IPS-11a (cell line): ENCODE data around the gene CPNE9.

ENCODE experiments used
- H3K4me3 ChIP-seq: one replicate; pipeline ENCODE4 v1.5.1; 2013; ENCODE audit warnings: low read depth, low read length, control low read depth

The CPNE9 gene

DNA sequence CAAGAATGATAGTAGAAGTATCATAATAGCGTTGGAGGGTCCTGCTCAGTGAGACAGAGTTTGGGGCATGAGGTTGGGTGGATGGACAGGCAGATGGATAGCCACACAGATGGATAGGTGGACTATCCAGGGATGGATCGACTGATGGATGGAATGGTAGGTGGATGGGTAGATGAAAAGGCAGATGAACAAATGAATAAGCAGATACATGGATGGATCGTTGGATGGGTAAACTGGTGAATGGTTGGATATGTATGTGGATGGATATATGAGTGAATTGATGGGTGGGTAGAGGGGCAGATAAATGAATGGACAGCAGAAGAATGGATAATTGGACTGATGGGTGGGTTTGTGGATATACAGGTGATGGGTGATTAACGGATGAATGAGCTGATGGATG, 9.5 kb downstream of the CPNE9 start:
- H3K4me3 ChIP-seq = no peak overlapping the region

DNA sequence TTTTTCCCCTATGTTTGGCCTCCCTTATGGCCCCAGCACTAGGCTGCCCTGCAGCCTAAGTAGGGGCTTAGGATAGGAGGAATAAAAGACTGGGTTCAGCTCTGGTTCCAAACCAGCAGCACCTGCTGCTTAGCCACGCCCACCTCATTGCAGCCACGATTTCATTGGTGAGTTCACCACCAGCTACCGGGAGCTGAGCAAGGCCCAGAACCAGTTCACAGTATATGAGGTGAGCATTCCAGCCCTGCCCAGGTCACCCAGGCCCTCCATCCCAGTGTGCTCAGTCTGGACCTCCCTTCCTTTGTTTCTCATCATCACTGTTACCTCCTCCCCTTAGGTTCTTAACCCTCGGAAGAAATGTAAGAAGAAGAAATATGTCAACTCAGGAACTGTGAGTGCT, 11.5 kb downstream of the CPNE9 start:
- no peak overlapping the region for H3K4me3 ChIP-seq

DNA sequence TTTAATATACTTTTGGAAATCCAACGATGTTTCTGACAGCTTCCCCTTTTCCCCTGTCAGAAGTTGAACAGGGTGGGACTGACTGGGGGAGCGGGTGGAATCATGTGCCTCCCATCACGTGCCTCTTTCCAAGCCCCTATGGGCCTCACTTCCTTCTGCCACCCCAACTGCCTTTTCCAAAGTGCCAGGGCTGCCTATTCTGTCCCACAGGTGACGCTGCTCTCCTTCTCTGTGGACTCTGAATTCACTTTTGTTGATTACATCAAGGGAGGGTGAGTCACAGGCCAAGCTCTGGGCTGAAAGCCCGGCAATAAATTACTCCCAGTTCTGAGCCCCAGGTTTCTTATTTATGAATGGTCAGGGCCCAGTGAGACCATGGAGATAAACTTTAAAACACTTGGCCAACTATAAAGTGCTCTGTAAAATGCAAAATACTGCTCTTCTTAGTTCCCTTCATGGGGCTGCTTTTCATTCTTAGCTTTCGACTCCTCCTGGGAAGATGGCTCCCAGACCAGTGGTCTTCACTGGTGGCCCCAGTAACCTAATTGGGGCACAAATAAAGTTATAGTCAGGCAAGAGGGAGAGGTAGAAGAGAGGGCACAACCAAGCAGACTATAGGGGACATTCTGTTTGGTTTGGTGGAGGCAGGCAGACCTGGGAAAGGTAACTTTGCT, 12.3 kb downstream of the CPNE9 start:
- H3K4me3 ChIP-seq = no peak overlapping the region

DNA sequence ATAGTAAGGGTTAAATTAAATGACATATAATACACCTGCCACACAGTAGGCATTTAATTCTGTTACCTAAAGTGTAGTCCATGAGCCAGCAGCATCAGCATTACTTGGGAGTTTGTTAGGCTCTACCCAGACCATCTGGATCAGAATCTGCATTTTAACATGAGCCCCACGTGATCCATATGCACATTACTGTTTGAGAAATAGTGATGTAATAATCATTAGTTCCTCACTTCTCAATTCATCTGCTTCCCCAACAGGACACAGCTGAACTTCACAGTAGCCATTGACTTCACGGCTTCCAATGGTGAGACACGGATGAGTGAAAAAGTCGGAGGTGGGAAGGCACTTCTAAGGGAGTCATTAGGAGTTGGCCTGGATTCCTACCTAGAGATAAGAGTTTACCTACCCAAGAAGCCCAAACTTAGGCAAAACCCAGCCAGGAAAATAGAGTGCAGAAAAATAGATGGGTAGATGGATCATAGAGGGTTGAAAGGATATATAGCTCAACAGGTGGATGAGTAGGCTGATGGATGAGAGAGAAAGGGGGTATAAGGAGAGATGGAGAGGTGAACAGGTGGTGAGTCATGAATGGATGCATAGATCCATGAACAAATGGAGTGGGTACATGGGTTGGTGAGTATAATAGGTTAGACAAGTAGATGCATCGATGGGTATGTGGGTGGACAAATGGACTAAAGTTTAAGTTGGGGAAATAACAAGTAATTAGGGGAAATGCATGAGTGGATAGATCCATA, 13.3 kb downstream of the CPNE9 start:
- no peak overlapping the region for H3K4me3 ChIP-seq

DNA sequence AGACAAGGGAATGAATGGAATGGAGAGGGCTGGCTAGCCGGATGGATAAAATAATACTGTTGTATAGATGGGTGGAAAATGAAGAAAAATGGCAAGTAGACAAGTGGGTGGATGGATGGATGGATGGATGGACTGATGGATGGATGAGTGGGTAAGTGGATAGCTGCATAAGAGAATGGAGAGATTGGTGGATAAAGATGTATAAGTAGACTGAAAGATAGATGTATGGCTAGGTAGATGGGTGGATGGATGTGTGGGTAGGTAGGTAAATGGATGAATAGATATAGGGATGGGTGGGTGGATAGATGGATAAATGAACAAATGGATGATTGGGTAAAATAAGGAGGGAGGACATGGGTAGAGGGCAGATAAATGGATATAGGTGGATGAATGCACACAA, 13.9 kb downstream of the CPNE9 start:
- no peak overlapping the region for H3K4me3 ChIP-seq

DNA sequence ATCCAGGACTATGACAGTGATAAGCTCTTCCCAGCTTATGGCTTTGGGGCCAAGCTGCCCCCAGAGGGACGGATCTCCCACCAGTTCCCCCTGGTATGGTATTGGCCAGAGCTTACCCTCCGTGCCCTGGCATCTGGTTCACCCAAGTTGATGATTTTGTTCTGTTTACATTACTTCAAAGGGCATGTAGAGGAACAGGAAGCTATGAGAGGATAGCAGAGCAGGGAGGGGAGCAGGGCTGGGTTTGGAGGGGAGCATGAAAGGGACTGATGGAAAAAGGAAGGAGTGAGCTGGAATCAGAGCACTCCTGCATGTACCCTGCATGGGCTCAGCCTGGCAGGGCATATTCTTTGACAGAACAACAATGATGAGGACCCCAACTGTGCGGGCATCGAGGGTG, 14.5 kb downstream of the CPNE9 start:
- H3K4me3 ChIP-seq = no peak overlapping the region

DNA sequence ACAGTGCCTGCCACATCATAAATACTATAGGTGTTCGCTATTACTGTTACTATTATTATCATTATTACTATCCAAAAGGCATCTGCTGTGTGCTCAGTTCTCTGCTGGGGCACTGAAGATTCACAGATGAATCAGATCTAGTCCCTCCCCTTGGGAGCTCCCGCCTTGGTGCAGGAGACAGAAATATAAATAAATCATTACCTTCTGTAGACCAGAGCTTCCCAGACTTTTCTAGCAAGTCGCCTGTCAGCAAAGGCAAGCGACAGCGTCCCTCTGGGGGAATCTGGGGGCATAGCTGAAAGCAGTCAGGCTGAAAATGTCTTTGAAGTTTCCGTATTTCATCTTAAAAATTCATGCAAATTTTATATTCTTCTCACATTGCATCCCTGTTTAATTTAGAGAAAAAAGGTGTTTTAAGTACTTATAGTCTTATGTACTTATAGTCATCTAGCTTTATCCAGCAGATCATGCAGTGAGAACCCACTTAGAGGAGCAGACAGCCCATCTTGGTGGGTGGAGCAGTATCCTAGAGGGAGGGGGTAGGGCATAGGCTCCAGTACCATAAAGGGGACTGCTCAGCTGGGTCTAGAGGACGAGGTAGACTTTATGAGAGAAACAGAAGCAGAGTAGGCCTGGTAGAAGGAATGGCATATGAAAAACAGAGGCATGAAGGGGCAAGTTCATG, 17.5 kb downstream of the CPNE9 start:
- no peak overlapping the region for H3K4me3 ChIP-seq

DNA sequence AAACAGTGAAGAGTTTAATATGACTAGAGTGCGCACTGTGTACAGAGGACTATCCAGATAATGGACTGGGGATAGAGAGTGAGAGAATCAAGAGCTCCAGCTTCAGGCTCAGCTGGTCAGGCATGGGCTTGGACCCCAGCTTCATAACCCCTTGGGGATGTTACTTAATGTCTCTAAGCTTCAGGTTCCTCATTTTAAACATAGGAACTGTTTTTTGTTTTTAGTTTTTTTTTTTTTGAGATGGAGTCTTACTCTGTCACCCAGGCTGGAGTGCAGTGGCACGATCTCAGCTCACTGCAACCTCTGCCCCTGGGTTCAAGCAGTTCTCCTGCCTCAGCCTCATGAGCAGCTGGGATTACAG, 18.0 kb downstream of the CPNE9 start:
- no peak overlapping the region for H3K4me3 ChIP-seq

DNA sequence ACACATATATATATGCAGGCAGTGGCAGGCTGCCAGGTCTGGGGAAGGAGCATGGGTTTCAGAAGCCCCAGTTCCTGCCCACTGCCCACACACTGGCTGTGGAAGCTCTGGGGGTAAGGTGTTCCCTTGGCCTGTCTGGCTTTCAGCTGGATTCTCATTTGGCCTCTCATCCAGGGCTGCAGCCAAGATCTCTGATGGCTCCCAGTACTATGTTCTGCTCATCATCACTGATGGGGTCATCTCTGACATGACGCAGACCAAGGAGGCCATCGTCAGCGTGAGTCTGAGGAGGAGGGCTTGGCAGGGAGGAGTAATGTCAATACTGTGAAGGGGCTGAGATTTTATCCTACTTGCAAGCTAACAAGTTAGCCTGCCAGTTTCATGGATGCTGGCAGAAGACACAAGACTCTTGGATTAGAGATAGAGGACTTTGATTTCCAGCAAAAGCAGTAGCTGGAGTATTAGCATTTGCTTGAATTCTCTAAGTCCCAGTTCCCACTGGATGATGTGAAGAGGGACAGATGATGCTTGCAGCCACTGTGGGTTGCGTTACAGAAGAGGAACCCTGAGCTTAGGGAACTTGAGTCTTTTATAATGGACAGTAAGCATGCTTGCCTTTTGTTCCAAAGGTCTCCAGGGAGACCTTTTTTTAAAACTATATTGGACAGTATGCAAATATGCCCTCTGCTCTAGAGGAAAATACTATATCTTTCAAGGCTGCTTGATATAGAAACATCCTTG, 22.3 kb downstream of the CPNE9 start:
- no peak overlapping the region for H3K4me3 ChIP-seq

DNA sequence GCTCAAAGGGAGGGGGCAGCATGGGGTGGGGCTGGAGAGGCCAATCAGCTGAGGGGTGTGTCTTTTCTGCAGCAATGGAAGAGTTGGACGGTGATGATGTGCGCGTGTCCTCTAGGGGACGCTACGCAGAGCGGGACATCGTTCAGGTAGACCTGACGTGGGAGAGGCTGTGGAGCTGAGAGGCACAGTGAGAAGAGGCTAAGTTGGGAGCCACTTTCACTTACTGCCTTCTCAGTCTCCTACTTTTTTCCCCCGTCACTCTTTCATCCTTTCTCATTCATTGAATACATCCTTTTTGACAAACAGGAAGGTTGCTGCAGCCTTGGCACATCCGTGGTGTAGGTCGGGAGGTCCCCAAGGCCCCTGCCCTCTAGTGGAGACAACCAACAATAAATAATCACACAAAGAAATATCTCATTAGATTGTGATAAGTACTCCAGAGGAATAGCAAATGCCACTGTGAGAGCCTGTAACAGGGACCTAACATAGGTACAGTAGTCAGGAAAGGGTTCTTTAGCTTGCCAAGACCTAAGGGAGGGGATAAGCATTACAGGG, 23.5 kb downstream of the CPNE9 start:
- peak overlapping the region; percentile 27 for H3K4me3 ChIP-seq

DNA sequence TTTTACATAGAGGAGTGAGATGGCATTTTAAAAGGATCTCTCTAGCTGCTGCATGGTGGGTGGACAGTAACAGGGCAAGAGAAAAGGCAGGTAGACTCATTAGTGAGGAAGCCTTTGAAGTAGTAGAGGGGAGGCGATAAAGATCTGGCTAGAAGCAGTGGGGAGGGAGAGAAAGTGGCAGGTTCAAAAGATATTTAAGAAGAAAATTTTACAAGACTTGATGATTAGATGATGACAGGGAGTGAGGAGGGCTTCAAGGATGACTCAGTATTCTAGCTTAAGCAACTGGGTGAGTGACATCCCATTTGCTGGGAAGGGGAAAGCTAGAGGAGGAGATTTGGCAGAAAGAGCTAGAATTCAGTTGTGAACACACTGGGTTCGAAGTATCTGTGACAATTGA, 24.1 kb downstream of the CPNE9 start:
- H3K4me3 ChIP-seq = no peak overlapping the region

DNA sequence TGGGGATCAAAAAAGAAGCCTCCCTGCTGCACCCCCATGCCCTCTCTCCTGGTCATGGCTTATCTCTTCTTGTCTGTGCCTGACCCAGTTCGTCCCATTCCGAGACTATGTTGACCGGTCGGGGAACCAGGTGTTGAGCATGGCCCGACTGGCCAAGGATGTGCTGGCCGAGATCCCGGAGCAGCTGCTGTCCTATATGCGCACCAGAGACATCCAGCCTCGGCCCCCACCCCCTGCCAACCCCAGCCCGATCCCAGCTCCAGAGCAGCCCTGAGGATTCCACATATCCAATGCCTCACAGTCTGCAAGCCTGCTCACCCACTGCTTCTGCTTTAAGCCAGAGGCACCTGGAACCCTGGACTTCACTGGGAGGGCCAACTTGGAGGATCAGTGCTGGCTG, 25.8 kb downstream of the CPNE9 start:
- no peak overlapping the region for H3K4me3 ChIP-seq

DNA sequence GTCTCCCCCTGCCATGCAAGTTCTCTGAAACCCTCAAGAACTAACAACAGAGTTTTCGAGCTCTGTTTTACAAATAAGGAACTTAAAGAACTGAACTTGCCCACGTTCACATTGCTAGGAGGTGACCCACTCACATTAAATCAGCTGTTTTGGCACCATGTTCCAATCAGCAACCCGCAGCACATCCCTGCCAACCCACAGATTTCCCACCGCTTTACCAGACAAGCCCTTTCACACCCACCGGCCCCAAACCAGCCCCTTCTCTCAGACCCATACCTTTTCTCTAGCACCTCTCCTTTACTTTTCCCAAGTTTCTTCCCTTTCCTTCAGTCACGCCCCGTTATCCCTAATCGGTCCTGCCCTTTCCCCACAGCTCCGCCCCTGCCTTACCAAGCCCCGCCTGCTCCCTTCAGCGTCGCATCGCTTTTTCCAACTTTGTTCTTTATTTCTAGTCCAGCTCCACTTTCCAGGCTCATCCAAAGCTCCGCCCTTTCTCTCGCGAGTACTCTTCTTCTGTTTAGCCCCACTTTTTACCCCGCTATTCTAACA, 27.1 kb downstream of the CPNE9 start:
- H3K4me3 ChIP-seq = peak overlapping the region; percentile 47

DNA sequence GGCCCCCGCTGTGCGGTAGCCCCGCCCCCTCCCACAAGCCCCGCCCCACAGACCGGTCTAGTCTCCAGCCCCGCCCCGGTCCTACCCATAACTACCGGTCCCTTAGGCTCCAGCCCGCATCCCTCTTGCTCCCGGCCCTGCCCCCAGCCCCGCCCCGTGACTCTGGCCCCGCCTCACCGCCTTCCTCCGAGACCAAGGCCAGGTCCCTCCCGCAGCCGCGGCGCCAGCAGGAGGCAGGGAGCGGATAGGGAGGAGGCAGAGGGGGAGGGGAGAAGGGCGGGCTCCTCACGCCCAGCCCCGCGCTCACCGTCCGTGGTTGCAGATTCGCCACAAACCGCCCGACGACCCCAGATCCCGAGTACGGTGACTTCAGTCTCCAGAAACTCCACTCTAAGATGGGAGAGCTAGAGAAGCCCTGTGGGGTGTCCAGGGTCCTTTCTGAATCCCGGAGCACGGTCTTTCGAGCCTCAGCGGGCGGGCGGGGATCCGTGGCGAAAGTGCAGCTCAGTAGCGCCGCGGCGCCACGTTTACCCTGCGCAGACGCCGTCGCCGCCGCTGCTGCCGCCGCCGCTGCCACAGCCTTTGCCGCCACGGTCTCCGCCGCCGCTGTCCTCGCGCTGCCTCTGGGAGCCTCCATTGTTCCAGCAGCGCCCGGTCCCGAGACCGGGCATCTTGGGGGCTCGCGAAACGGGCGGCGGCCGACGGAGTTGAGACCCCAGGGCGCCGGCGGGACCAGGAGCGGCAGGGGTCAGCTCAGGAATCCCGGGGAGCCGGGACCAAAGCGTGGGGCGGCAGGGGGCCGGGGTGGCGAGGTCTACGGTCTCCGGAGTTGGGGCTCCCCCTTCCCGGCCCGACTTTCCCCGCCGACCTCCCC, 27.8 kb downstream of the CPNE9 start, which contains the start of gene BRPF1:
Gene BRPF1 (plus strand): TSS at position 530 of the 874 bp plus-strand sequence. CDS start 2,406 bp downstream, outside the sequence.
- peak within 1 kb of the TSS; percentile 87 for H3K4me3 ChIP-seq

DNA sequence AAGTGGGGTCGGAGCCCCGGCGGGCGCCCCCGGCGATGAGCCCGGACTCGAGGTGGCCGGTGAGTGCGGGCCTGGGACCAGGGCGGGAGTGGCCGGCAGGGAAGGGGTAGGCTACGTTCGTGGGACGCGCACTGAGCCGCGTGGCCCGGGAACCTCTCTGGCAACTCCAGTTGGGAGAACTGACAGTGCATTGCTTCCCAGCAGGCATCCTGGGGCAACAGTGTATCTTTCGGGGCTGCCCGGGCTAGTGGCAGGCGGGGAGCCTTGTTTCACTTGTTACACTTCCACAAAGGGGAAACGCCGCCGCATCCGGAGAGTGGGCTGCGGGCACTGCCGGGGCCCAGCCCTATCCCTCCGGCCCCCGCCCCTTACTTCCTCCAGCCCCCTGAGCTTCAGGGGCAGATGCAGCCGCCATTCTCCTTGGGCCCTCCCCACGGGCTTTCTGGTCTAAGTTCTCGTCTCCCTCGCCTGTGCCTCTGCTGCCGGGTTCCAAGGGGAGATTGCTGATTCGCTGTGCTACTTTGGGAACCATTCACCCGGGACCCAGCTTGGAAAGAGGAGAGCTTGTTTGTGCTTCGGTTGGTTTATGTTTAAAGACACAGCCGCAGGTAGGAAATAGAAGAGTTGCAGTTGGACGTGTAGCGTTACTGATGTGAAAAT, 28.6 kb downstream of the CPNE9 start:
- H3K4me3 ChIP-seq = peak overlapping the region; percentile 87

DNA sequence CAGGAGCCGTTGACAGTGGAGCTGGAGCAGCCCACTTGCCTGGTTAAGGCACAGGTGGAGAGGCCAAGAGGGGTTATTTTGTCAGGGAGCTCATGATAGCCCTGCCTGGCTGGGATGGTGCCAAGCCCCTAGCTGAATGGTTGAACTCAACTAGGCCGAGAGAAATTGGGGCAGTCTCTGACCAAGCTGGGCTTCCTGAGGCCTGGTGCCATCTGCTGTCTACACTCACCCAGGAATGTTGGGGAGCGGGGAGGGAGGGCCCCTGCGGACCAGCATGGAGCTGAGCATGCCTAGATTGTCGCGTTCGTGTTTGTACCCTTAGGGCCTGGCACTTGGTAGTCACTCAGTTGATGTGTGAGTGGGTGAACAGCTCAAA, 29.1 kb downstream of the CPNE9 start:
- peak overlapping the region; percentile 87 for H3K4me3 ChIP-seq

DNA sequence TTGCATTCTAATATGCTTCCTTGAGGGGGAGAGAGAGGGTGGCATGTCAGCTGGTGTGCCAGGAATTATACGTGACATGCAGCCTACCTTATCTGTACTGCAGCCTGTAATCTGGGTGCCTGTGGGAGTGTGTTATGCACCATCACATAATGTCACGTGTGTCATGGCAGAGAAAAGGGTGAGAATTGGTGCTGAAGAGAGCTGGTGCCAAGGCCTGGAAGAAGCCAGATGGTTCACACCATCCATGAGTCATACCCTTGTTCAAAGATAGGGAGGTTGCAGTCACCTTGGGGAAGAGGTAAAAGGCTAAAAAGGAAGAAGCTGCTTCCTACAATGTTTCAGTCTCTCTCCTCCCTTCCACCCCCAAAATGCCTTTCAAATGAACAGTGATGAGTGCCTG, 33.2 kb downstream of the CPNE9 start:
- no peak overlapping the region for H3K4me3 ChIP-seq

DNA sequence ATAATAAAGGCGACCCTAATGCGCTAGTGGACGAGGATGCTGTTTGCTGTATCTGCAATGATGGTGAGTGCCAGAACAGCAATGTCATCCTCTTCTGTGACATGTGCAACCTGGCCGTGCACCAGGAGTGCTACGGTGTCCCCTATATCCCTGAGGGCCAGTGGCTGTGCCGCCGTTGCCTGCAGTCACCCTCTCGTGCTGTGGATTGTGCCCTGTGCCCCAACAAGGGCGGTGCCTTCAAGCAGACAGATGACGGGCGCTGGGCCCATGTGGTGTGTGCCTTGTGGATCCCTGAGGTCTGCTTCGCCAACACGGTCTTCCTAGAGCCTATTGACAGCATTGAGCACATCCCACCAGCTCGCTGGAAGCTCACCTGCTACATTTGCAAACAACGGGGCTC, 35.5 kb downstream of the CPNE9 start:
- no peak overlapping the region for H3K4me3 ChIP-seq

DNA sequence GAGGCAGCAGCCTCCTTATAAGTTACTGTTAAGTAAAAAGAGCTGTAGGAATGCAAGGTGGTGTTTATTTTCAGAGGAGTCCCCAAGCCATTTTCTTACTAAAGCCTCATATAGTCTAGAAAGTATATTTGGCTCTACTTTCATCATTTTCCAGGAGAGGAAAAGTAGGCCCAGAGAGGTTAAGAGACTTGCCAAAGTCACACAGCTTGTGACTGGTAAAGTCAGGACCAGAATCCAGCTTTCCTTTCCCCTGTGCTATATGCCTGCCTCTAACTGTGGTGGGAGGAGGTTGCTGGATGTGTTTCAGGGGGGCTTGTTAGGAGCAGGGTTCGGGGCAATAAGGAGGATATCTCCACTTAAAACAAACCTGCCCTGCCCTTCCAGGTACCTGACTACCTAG, 38.9 kb downstream of the CPNE9 start:
- no peak overlapping the region for H3K4me3 ChIP-seq
